Neuron (in vitro differentiated cells): ENCODE data around the gene GGA3.

Source experiments
- H2AFZ ChIP-seq: one replicate; pipeline ENCODE4 v1.6.1; 2013; ENCODE audit warnings: low read depth, mild to moderate bottlenecking, inconsistent platforms, low read length, moderate library complexity
- H3K27me3 ChIP-seq: one replicate; pipeline ENCODE4 v1.6.1; 2013; ENCODE audit warnings: low read length; ENCODE audit not compliant: insufficient read depth
- H3K36me3 ChIP-seq: one replicate; pipeline ENCODE4 v1.6.1; 2013; ENCODE audit warnings: low read length; ENCODE audit not compliant: insufficient read depth
- H3K4me1 ChIP-seq: one replicate; pipeline ENCODE4 v1.6.1; 2013; ENCODE audit warnings: low read length; ENCODE audit not compliant: insufficient read depth
- H3K4me3 ChIP-seq: 2 replicates; pipeline ENCODE4 v1.5.1; 2013; ENCODE audit warnings: mild to moderate bottlenecking, low read length, moderate library complexity
- H3K9me3 ChIP-seq: one replicate; pipeline ENCODE4 v1.6.1; 2013; ENCODE audit warnings: low read length

The GGA3 gene

GRCh38 chr17:75249564-75249963 lies 11.8 kb downstream of the GGA3 start:
- Histone ChIP-seq H3K9me3 (no peaks in the 10 kb centered on the region), H2AFZ (no peak overlapping the region), H3K4me1 (no peaks in the 10 kb centered on the region), H3K36me3 (peaks cover 18% of the 10 kb centered on the region), H3K4me3 (no peak overlapping the region), H3K27me3 (no peaks in the 10 kb centered on the region)

DNA sequence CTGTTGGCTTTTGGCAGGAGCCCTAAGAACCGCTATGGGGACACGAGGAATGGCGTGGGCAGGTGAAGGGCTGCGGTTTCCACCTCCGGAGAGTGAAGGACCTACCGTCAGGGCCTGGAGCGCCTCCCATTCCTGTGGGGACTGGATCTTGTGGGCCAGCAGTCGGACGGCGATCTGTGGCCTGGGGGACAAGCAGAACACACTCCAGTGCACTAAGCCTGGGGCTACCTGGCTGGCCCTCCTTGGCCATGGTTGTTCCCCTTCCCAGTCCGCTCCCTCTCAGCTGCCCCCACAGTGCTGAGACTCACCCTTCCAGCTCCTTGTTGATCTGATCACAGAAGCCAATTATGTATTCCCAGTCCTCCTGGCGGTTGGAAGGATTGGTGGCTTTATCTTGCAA lies 15.0 kb downstream of the GGA3 start:
- H3K9me3 ChIP-seq, result no peaks in the 10 kb centered on the region
- no peaks in the 10 kb centered on the region for H3K27me3 ChIP-seq
- H3K4me3 ChIP-seq, result no peak overlapping the region
- no peaks in the 10 kb centered on the region for H3K4me1 ChIP-seq
- peaks cover 47% of the 10 kb centered on the region for H3K36me3 ChIP-seq
- no peak overlapping the region for H2AFZ ChIP-seq

DNA sequence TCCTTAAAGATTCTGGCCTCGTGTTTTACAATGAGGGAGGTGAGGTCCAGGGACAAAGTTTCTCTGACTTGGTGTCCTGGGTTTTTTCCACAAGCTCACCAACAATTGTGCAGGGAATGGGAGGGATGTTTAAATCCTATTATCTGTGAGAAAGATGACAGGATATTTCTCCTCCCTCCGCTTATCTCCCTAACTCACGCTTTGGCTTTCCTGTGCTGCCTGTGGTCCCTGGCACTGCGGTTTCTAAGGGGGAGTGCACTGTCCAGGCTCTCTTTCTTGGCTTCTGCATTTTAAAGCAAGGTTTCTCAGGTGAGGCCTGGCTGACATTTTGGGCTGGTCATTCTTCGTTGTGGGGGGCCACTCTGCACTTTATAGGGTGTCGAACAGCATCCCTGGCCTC lies 16.4 kb downstream of the GGA3 start:
- Histone ChIP-seq H3K36me3 (peaks cover 57% of the 10 kb centered on the region), H3K4me3 (no peak overlapping the region), H2AFZ (no peak overlapping the region), H3K9me3 (no peaks in the 10 kb centered on the region), H3K27me3 (no peaks in the 10 kb centered on the region), H3K4me1 (no peaks in the 10 kb centered on the region)

- Histone ChIP-seq H3K9me3 (no peaks in the 10 kb centered on the region), H2AFZ (no peak overlapping the region), H3K4me3 (no peak overlapping the region), H3K27me3 (no peaks in the 10 kb centered on the region), H3K36me3 (peaks cover 57% of the 10 kb centered on the region), H3K4me1 (no peaks in the 10 kb centered on the region)
These were observed 17.1 kb downstream of the GGA3 start for GRCh38 chr17:75244133-75244866.

- peaks cover 73% of the 10 kb centered on the region for H3K36me3 ChIP-seq
These were observed 18.9 kb downstream of the GGA3 start for GRCh38 chr17:75242461-75243042.

DNA sequence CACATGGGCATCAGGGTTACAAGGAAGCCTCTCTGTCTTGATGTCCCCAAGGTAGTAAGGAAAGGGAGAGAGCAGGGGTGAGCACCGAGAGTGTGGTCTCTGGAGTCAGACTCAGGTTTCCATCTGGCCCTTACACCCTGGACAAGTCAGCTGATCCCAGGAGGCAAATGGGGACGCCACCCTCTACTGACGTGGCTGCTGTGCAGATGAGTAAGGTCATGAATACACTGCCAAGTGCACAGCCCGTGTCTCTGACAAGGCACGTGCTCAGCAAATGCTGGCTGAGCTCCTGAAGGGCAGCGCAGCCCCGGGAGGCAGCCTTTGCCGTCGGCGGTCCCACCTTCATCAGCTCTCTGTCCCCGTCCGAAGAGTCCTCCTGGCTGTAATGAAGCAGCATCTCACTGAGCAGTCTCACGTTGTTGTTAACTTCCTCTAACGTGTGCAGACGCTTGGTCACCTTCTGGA lies 19.4 kb downstream of the GGA3 start:
- no peak overlapping the region for H3K4me3 ChIP-seq
- H3K36me3 ChIP-seq, result peaks cover 78% of the 10 kb centered on the region
- H3K9me3 ChIP-seq, result no peaks in the 10 kb centered on the region
- no peak overlapping the region for H2AFZ ChIP-seq
- H3K27me3 ChIP-seq, result no peaks in the 10 kb centered on the region
- no peaks in the 10 kb centered on the region for H3K4me1 ChIP-seq

More at GRCh38 chr17:75242461-75243042, 18.9 kb downstream of the GGA3 start:
- H3K9me3 ChIP-seq, result no peaks in the 10 kb centered on the region
- H3K4me1 ChIP-seq, result no peaks in the 10 kb centered on the region
- no peak overlapping the region for H2AFZ ChIP-seq
- H3K4me3 ChIP-seq, result no peak overlapping the region
- no peaks in the 10 kb centered on the region for H3K27me3 ChIP-seq

- no peak overlapping the region for H3K4me3 ChIP-seq
- H3K27me3 ChIP-seq, result no peaks in the 10 kb centered on the region
- peaks cover 81% of the 10 kb centered on the region for H3K36me3 ChIP-seq
- H3K4me1 ChIP-seq, result no peaks in the 10 kb centered on the region
- H2AFZ ChIP-seq, result no peak overlapping the region
- no peaks in the 10 kb centered on the region for H3K9me3 ChIP-seq
These were observed 19.9 kb downstream of the GGA3 start for GRCh38 chr17:75241502-75241901.

DNA sequence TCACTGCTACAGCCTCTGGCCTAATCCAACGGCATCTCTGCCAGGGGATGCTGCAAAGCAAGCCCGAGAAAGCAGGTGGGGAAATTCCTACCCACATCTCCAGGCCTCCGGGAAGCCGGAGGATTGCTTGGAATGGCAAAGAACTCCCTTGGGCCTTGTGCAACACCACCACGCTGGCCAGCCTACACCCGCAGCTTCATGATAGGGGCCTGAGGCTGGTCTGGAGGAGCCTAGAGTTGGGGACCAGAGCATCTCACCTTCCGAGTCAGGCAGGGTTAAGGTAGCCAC lies 20.3 kb downstream of the GGA3 start:
- Histone ChIP-seq H2AFZ (no peak overlapping the region), H3K4me3 (no peak overlapping the region), H3K27me3 (no peaks in the 10 kb centered on the region), H3K9me3 (no peaks in the 10 kb centered on the region), H3K4me1 (no peaks in the 10 kb centered on the region), H3K36me3 (peaks cover 81% of the 10 kb centered on the region)

GRCh38 chr17:75240394-75241142 lies 20.8 kb downstream of the GGA3 start:
- H3K4me1 ChIP-seq, result no peaks in the 10 kb centered on the region
- no peak overlapping the region for H3K4me3 ChIP-seq
- peaks cover 79% of the 10 kb centered on the region for H3K36me3 ChIP-seq
- no peak overlapping the region for H2AFZ ChIP-seq
- H3K9me3 ChIP-seq, result no peaks in the 10 kb centered on the region
- no peaks in the 10 kb centered on the region for H3K27me3 ChIP-seq

- peaks cover 82% of the 10 kb centered on the region for H3K36me3 ChIP-seq
- H3K4me1 ChIP-seq, result no peaks in the 10 kb centered on the region
- H2AFZ ChIP-seq, result no peak overlapping the region
- H3K4me3 ChIP-seq, result no peak overlapping the region
- H3K9me3 ChIP-seq, result no peaks in the 10 kb centered on the region
- H3K27me3 ChIP-seq, result no peaks in the 10 kb centered on the region
These were observed 21.5 kb downstream of the GGA3 start for GRCh38 chr17:75239778-75240393.

DNA sequence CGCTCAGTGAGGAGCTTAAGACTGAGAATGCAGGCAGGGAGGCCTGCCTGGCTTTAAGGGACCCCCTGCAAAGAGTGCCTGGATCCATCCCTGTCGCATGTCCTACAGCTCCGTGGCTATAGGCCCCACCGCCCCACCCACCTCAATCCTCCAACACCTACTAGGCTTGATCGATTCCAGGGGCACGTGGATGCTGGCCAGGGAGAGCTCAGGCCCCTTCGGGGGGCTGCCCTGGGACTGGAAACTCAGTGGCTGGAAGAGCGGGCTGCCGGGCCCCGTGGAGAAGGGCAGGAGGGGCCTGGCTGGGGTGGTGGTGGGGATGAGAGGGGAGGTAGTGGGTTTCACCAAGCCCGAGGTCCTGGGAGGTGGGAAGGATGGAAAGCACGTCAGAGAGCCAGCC lies 22.2 kb downstream of the GGA3 start:
- Histone ChIP-seq H3K36me3 (peaks cover 83% of the 10 kb centered on the region), H3K4me3 (no peak overlapping the region), H2AFZ (no peak overlapping the region), H3K27me3 (no peaks in the 10 kb centered on the region), H3K9me3 (no peaks in the 10 kb centered on the region), H3K4me1 (no peaks in the 10 kb centered on the region)

GRCh38 chr17:75238684-75239191 lies 22.7 kb downstream of the GGA3 start:
- H3K36me3 ChIP-seq, result peaks cover 80% of the 10 kb centered on the region
- no peaks in the 10 kb centered on the region for H3K27me3 ChIP-seq
- no peaks in the 10 kb centered on the region for H3K4me1 ChIP-seq
- H2AFZ ChIP-seq, result no peak overlapping the region
- no peak overlapping the region for H3K4me3 ChIP-seq
- H3K9me3 ChIP-seq, result no peaks in the 10 kb centered on the region

- Histone ChIP-seq H2AFZ (no peak overlapping the region), H3K36me3 (peaks cover 77% of the 10 kb centered on the region), H3K4me1 (no peaks in the 10 kb centered on the region), H3K9me3 (no peaks in the 10 kb centered on the region), H3K4me3 (no peak overlapping the region), H3K27me3 (no peaks in the 10 kb centered on the region)
These were observed 23.3 kb downstream of the GGA3 start for GRCh38 chr17:75238020-75238580.
